ENCODE data around the gene NTRK3. TPM values are rescaled to one million over a fixed set of nuclear protein-coding genes. Genes with fewer than 3 reads are reported as not detected.

The NTRK3 gene
- total RNA-seq, 1 experiment from 2014 or later = not detected

DNA sequence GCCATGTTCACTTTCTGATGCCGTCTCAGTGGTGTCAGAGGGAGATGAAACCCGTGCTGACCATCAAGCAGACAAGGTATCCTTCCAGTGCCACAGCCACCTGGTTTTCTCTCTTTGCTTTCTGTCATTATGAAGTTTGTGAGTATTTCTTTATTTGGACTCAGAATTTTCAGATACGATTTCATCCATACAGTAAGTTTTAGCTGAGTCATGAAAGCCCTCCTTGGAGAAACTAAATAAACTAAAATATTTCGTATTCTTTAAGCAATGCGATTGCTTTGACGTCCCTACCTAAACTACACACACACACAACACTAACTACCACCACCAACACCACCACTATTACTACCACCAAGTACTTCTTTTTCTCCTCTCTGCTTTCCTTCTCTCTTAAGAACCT lies 350.1 kb downstream of the NTRK3 start:
- no peak for ATAC-seq
- H3K27me3 ChIP-seq (ENCODE audit: low read length) = no peaks in the 10 kb centered on the region

GRCh38 chr15:87902772-87903426 lies 353.6 kb downstream of the NTRK3 start:
- Histone ChIP-seq H3K4me2 (ENCODE audit: low read length) (no peak overlapping the region), H3K27ac (ENCODE audit: low read length) (no peak overlapping the region), H2AFZ (ENCODE audit: low read length) (no peak overlapping the region), H3F3A (ENCODE audit: low read length, unreplicated experiment) (no peaks in the 10 kb centered on the region), H3K36me3 (ENCODE audit: low read depth, low read length) (no peaks in the 10 kb centered on the region), H3K4me3 (ENCODE audit: low read length) (no peak overlapping the region), H3K4me1 (ENCODE audit: insufficient read depth, low read length) (no peaks in the 10 kb centered on the region), H4K20me1 (ENCODE audit: low read length) (no peaks in the 10 kb centered on the region), H3K9me3 (ENCODE audit: low read length) (peaks cover 6% of the 10 kb centered on the region; the same call in 1 of the 2 replicates), H3K9ac (ENCODE audit: low read length) (no peak overlapping the region), H3K27me3 (ENCODE audit: low read length) (no peaks in the 10 kb centered on the region), H3K79me2 (ENCODE audit: low read length) (no peaks in the 10 kb centered on the region), H3K9me2 (replicated peaks; ENCODE audit: low read length) (no peaks in the 10 kb centered on the region)
- CTCF ChIA-PET = no interaction called here
- no peak for DNase-seq
- intact Hi-C loops (cut with micrococcal nuclease) = no loop called here
- POLR2A ChIA-PET (ENCODE audit: unreplicated experiment) = no interaction called here
- TF ChIP-seq EZH2 (IDR thresholded peaks at IDR 0.05; ENCODE audit: low read length, unreplicated experiment) (no peak), EZH2phosphoT487 (IDR thresholded peaks at IDR 0.05; ENCODE audit: borderline replicate concordance, low read length) (no peak)
- TF ChIP-seq, protein P1, sequence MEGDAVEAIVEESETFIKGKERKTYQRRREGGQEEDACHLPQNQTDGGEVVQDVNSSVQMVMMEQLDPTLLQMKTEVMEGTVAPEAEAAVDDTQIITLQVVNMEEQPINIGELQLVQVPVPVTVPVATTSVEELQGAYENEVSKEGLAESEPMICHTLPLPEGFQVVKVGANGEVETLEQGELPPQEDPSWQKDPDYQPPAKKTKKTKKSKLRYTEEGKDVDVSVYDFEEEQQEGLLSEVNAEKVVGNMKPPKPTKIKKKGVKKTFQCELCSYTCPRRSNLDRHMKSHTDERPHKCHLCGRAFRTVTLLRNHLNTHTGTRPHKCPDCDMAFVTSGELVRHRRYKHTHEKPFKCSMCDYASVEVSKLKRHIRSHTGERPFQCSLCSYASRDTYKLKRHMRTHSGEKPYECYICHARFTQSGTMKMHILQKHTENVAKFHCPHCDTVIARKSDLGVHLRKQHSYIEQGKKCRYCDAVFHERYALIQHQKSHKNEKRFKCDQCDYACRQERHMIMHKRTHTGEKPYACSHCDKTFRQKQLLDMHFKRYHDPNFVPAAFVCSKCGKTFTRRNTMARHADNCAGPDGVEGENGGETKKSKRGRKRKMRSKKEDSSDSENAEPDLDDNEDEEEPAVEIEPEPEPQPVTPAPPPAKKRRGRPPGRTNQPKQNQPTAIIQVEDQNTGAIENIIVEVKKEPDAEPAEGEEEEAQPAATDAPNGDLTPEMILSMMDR (conservative IDR thresholded peaks at IDR 0.05; ENCODE audit: low read depth, low read length) = no peak
- no TSS peak for BruUV-seq (replicated peaks)
- no peak for ATAC-seq

More for the DNA sequence above, 350.1 kb downstream of the NTRK3 start:
- H3K9ac ChIP-seq (ENCODE audit: low read length) = no peak overlapping the region
- TF ChIP-seq EZH2 (IDR thresholded peaks at IDR 0.05; ENCODE audit: low read length, unreplicated experiment) (no peak), EZH2phosphoT487 (IDR thresholded peaks at IDR 0.05; ENCODE audit: borderline replicate concordance, low read length) (no peak)
- TF ChIP-seq, protein P1 (conservative IDR thresholded peaks at IDR 0.05; ENCODE audit: low read depth, low read length) = no peak
- no peaks in the 10 kb centered on the region for H3K79me2 ChIP-seq (ENCODE audit: low read length)
- intact Hi-C loops (cut with micrococcal nuclease) = no loop called here
- H2AFZ ChIP-seq (ENCODE audit: low read length) = no peak overlapping the region
- no peak overlapping the region for H3K4me3 ChIP-seq (ENCODE audit: low read length)
- POLR2A ChIA-PET (ENCODE audit: unreplicated experiment) = no interaction called here
- no peaks in the 10 kb centered on the region for H3F3A ChIP-seq (ENCODE audit: low read length, unreplicated experiment)
- H4K20me1 ChIP-seq (ENCODE audit: low read length) = no peaks in the 10 kb centered on the region
- no peak overlapping the region for H3K4me2 ChIP-seq (ENCODE audit: low read length)
- no TSS peak for BruUV-seq (replicated peaks)
- no peaks in the 10 kb centered on the region for H3K9me2 ChIP-seq (replicated peaks; ENCODE audit: low read length)
- H3K36me3 ChIP-seq (ENCODE audit: low read depth, low read length) = no peaks in the 10 kb centered on the region
- DNase-seq = no peak
- H3K4me1 ChIP-seq (ENCODE audit: insufficient read depth, low read length) = no peaks in the 10 kb centered on the region
- H3K27ac ChIP-seq (ENCODE audit: low read length) = no peak overlapping the region
- H3K9me3 ChIP-seq (ENCODE audit: low read length) = 0 out of 2 replicates have a peak, but pooled peaks cover 6% of the 10 kb centered on the region
- CTCF ChIA-PET = no interaction called here

DNA sequence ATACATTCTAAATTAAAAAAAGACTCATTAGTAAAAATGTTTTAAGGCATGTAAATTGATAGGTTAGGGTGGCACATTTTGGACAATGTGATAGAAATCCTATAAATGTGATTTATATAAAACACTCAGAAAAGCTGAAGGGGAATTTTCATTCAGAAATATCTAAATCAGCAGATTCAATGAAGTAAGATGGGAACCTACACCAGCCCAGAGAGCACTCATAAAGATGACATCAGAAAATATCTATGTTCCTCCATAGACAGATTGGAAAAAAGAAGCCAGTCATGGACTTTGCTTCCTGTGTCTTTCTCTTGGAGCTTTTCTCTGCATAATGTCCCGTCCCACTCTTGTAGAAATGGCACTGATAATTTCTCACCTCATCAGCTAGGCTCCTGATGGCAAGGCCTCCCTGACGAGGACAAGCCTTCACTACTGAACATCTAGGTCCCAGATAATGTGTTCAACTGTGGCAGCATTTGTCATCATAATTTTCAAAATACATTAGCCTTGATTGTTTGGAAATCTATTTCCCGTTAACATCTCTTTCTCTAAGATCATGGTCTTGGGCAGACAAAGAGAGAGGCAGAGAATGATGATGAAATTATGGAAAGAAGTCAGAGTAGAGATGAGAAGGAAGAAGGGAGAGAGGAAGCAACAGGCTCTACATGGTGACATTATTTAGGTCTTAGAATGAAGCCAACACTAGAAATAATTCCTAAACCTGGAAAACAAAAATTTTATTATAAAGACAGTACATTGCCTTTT lies 354.4 kb downstream of the NTRK3 start:
- Histone ChIP-seq H3K9ac (ENCODE audit: low read length) (no peak overlapping the region), H3K9me3 (ENCODE audit: low read length) (peaks cover 6% of the 10 kb centered on the region; the same call in 1 of the 2 replicates), H2AFZ (ENCODE audit: low read length) (no peak overlapping the region), H3K79me2 (ENCODE audit: low read length) (no peaks in the 10 kb centered on the region), H3K4me1 (ENCODE audit: insufficient read depth, low read length) (no peaks in the 10 kb centered on the region), H3K36me3 (ENCODE audit: low read depth, low read length) (no peaks in the 10 kb centered on the region), H3K27ac (ENCODE audit: low read length) (no peak overlapping the region), H3K4me2 (ENCODE audit: low read length) (no peak overlapping the region), H3K4me3 (ENCODE audit: low read length) (no peak overlapping the region), H3F3A (ENCODE audit: low read length, unreplicated experiment) (no peaks in the 10 kb centered on the region), H3K27me3 (ENCODE audit: low read length) (no peaks in the 10 kb centered on the region), H4K20me1 (ENCODE audit: low read length) (no peaks in the 10 kb centered on the region), H3K9me2 (replicated peaks; ENCODE audit: low read length) (no peaks in the 10 kb centered on the region)
- no TSS peak for BruUV-seq (replicated peaks)
- intact Hi-C loops (cut with micrococcal nuclease) = no loop called here
- POLR2A ChIA-PET (ENCODE audit: unreplicated experiment) = no interaction called here
- CTCF ChIA-PET = no interaction called here
- ATAC-seq = no peak
- DNase-seq = no peak
- TF ChIP-seq EZH2 (IDR thresholded peaks at IDR 0.05; ENCODE audit: low read length, unreplicated experiment) (no peak), EZH2phosphoT487 (IDR thresholded peaks at IDR 0.05; ENCODE audit: borderline replicate concordance, low read length) (no peak)
- TF ChIP-seq, protein P1 (conservative IDR thresholded peaks at IDR 0.05; ENCODE audit: low read depth, low read length) = no peak

Measured in PC-3 (cell line).